Measurements from ENCODE around the gene RARG.
"Not testable (repeated sequence)": the region's sequence is repeated elsewhere in the genome, so short reads cannot be mapped to it uniquely, and the experiment has no call there.

Gene RARG

DNA sequence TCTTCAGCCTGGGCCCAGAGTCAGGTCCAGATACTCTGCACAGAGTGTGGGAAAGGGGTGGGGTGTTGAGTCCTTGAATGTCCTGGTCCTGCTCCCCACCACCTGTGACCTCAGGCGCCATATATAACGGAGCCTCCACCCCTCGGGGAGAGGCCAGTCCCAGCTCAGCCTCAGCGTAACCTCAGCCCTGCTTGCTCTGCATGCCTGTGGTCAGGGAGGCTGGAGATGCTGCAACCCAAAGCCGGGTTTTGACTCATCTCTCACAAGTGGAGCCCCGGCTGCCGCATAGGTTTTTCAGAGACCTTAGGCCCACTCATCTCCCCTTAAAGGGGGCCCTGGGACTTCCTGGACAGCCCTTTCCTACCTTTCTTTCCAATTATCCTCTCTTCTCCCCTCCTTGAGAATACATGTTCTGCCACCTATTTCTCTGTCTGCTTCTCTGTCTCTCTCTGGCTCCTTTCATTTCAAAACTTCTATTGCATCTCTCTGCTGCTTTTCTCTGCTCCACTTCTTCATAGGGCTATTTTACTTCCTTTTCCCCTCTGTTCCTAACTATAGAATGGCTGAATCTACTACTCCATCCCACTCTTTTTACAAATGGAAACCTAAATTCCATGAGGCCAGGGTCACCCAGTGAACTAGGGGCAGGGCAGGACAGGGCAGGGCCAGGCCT is 26.1 kb downstream of the RARG start:
- peak; percentile 64 for DNase-seq

DNA sequence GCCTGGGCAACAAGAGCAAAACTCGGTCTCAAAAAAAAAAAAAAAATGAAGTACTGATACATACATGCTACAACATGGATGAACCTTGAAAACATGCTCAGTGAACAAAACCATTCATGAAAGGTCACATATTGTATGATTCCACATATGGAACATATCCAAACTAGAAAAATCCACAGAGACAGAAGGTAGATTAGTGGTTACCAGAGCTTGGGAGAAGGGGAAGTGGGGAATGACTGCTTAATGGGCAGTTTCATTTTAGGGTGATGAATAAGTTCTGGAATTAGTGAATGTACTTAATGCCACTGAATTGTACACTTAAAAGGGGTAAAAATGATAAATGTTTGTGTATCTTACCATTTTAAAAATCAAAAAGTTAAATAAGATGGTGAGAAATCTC is 27.7 kb downstream of the RARG start:
- no peak for DNase-seq

DNA sequence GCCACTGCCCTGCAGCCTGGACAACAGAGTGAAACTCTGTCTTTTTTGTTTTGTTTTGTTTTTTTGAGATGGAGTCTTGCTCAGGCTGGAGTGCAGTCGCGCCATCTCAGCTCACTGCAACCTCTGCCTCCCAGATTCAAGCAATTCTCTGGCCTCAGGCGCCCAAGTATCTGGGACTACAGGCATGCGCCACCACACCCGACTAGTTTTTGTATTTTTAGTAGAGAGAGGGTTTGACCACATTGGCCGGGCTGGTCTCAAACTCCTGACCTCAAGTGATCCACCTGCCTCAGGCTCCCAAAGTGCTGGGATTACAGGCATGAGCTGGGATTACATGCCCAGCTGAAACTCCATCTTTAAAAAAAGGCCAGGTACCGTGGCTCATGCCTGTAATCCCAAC is 29.7 kb downstream of the RARG start:
- DNase-seq, result not testable (repeated sequence)

DNA sequence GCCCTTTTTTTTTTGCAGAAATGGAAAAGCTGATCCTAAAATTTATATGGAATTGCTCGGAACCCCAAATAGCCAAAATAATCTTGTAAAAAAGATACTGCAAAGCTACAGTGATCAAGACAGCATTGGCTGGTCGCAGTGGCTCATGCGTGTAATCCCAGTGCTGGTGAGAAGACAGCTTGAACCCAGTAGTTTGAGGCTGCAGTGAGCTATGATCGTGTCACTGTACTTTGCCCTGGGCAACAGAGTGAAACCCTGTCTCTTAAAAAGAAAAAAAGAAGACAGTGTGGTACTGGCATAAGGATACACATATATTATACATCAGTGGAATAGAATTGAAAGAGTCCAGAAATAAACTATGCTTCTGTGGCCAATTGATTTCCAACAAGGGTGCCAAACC is 30.4 kb downstream of the RARG start:
- no peak for DNase-seq

DNA sequence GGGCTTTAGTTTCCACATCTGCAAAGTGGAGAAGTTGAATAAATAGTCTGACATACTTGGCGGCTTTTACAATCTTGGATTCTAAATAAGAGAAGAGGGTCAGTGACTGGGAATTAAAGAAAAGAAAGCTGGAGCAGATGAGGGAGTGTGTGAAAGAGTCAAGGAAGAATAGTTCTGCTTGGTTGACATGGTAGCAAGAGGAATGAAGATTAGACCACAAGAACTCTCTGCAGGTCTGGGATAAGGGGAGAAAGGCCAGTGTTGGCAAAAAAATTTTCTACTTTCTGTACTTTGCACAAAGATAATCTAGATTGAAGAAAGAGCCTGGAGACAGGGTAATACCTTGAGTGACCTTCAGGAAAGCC is 30.9 kb downstream of the RARG start:
- DNase-seq, result no peak

DNA sequence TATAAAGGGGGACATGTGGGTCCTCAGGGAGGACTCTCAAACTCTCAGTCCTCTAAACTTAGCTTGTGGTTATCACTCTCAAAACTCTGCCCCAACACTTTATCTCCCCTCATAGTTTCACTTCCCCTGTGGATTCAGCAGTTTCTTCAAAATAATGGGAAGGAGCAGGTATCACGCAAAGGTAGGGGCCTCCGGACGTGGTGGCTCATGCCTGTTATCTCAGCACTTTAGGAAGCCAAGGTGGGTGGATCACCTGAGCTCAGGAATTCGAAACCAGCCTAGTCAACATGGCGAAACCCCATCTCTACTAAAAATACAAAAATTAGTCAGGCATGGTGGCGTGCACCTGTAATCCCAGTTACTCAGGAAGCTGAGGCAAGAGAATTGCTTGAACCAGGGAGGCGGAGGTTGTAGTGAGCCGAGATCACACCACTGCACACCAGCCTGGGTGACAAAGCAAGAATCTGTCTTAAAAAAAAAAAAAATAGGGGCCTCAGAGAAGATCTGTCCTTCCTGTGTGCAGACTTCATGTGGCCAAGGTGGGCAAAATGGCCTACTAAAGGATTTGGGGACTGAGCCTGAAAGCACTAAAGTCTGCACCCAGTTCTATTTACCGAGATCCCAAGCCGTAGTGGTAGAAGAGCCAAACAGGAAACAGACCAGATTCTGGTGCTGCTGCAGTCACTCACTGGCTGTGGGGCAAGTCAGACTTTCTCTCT is 31.4 kb downstream of the RARG start:
- no peak for DNase-seq

DNA sequence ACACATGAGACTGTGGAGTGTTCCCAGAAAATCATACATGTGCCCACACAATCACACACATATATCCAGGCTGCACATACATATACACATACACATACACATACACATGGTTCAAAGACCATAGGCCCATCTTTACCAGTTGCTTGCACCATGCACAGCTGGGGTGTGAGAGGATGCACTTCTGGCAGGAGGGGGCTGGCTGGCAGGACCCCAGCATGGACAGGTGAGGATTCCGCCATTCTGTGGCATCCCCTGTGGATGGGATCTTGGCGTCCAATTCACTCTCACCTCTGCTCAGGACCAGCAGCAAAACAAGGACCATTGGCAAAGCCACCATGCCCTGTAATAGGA is 31.9 kb downstream of the RARG start:
- DNase-seq, result no peak

DNA sequence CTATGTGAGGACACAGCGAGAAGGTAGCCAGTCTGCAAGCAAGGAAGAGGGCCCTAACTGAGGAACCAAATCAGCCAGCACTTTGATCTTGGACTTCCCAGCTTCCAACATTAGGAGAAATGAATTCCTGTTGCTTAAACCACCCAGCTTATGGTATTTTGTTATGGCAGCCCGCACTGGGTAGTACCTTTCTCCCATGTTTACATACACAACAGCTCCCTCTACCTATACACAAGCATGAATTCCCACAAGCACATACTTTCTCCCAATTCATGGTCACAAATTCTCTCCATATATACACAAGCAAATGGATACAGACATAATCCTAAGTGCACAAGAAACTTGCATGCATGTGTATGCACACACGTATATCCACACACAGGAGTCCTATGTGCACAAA is 32.3 kb downstream of the RARG start:
- DNase-seq, result no peak

DNA sequence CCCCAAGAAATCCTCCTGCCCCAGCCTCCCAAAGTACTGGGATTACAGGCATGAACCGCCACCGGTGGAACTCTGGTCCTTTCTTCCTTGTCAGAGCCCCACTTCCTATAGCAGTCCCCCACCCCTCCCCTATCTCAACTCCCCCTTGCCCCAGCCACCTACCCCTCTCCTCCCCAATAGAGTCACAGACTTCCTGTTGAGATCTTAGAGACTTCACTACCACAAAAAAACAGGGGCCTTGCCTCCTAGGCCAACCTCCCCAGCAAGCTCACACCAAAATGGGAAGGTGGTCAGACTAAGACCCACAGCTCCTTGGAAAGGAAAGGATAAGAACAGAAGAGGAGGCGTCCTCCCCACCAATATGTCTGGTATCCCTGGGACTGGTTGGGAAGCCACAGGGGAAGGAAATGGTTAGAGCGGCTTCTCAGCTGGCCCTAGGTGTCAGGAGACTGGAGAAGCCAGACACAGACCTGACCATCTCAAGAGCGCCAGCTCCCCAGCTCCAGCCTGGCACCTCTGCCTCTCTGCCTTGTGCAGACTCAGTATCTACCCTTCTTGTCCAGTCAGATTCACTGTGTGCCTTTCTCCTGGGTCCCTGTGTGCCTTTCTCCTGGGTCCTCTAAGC is 33.4 kb downstream of the RARG start:
- DNase-seq, result no peak

DNA sequence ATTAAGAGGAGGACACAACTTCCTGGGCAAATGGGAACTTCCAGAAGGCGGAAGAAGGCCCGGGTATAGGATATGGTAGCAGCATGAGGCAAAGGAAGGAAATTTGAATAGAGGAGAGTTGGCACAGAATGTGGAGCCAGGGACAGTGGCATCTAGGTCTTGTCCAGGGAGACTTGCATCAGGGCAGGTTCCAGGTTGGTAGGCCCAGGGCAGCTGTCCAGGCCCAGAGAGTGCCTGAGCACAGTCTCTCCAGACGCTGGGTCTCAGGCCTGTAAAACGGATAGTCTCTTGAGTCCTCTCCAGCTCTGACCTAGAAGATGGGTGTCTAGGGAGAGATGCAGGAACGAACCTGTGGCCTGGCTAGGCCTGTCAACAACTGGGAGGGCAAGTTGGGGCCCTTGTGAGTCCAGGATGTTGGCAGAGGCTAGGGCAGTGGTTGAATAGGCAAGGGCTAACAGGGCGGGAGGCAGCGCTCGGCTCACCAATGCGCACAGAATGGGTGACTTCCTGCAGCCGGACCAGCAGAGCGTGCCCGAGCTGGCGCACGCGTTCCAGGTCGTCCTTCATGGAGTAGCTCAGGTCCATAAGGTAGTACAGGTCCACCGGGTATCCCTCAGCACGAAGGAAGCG is 34.9 kb downstream of the RARG start:
- no peak for DNase-seq

DNA sequence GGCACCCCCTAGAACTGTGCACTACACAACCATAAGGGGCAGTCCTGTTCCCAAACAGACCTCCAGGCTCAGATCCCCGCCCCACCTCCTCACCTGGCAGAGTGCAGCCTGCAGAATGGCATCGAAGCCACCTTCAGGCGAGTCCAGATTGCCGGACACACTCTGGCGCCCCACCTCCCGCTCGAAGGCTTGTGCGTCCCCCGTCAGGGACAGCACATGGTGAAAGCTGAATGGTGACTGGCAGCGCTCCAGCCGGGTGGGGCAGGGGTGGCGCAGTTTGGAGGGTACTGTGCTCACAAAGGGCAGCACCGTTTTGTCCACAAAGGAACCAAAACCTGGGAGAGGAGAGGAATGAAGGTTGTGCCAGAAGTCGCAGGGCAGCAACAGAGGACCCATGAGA is 35.5 kb downstream of the RARG start:
- no peak for DNase-seq

DNA sequence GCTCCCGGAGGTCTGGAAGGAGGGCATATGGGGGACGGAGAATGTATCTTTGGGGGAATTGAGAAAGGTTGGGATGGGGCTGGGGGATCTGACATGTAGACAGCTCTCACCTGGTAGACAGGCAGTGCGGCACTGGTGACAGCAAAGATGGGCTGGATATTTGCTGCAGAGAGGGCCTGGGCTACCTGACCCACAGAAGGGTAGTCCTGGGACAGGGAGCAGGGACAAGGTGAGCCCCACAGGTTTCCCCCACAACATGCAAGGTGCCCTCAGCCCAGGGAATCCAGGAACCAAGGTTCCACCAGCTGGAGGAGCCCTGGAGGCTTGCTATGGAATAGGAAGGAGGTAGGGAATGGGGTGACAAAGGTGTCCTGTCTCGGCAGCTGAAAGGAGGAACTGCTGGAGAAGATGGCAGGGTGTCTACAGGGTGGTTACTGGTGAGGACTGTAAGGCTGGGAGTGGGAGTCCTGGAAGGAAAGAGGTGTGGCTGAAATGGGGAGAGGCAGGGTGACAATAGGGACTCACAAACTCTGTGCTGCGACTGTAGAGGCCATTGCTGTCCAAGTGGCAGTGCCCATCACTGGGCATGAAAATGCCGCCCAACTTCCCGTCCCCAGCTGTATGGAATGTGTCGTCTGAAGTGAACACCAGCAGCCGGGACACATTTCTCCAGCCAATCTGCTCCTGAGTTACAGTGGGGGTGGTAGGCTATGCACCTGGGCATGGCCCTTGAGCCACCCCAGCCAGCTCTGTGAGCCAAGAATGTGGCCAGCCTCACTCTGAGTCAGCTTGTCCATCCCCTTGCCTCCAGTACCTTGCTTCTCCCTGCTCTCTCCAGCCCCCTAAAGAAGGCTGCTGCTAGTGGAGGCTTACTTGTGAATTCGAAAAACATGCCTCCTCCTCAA is 36.2 kb downstream of the RARG start:
- DNase-seq, result no peak

DNA sequence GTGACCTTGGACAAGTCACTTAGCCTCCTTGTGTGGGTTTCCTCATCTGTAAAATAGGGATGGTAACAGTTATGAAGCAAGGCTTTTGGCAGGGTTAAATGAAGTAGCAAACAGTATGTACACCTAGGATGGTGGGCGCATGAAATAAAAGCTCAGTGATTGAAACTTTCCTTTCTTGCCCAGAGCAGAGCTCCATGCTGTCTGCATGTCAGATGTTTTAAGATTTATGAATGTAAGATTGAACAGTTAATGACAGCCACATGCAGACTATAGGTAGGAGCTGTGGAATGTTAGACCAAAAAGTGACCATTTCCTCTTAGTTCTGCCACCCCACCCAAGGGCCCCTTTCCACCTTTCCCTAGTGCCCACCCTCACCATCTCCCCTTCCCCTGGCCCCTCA is 37.0 kb downstream of the RARG start:
- DNase-seq, result no peak

DNA sequence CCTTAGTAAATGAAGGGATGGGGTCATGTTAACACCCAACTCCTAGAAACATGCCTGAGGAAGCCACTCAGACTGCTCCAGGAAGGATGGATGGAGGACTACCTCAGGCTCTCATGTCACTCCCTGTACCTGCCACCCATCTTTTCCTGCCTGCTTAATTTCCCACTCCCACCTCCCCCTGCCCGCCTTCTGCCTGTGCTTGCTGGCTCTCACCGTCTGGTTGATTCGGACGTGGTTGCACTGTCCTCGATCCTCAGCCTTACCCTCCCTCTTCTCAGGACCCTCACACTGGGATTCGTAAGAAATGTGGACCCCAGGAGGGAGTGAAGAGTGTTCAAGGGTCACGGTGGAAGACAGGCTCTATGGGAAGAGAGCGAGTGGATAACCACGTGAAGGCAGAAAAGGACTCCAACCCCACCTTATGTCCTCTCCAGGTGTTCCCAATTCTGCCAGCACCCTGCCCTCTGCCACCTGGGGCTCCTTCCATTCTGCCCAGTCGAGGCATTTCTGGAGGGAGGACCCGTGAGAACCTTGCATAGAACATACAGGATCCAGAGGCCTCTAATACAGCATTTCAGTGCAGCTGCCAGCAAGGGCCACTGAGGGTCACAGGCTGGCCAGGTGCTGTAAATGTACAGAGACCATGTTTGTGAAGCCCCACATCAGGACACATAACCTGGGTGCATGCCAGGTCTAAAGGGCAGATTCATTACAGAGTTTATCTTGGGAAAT is 37.9 kb downstream of the RARG start:
- no peak for DNase-seq

DNA sequence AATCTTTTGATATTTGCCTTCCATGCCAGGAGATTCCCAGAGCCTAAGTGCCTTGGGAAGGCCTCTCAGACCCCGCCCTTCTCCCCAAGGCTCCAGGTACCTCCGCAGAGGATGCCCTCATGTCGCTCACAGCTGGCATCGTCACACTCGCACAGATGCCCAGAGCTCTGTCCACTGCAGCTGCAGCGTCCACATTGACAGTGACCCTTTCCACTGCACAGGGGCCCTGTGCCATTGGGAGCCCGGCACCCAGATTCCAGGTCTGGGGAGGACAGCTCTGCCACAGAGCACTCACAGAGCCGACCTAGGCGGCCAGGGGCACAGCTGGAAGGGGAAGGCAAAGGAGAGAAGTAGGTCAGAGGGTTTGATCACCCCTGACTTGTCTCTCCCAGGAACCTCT is 39.0 kb downstream of the RARG start:
- no peak for DNase-seq

DNA sequence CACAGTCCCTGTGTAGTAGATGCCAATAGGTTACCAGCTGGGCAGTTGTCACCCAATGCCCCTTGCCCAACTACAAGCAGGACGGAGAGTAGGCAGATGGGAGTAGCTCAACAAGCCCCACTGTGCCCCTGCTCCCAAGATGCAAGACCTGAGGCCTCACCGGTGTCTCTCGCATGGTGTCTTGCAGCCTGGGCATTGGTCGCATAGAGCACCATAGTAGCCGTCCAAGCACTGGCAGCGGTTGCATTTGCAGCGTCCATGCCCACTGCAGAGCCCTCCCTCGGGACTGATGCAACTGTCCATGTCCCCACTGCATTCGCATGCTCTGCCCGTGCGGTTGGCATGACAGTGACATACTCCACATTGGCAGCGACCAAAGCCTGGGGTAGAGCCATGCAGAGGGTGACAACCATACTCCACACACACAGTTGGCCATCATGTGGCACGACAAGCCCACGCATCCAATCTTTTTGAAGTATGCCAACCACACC is 39.4 kb downstream of the RARG start:
- DNase-seq, result no peak

DNA sequence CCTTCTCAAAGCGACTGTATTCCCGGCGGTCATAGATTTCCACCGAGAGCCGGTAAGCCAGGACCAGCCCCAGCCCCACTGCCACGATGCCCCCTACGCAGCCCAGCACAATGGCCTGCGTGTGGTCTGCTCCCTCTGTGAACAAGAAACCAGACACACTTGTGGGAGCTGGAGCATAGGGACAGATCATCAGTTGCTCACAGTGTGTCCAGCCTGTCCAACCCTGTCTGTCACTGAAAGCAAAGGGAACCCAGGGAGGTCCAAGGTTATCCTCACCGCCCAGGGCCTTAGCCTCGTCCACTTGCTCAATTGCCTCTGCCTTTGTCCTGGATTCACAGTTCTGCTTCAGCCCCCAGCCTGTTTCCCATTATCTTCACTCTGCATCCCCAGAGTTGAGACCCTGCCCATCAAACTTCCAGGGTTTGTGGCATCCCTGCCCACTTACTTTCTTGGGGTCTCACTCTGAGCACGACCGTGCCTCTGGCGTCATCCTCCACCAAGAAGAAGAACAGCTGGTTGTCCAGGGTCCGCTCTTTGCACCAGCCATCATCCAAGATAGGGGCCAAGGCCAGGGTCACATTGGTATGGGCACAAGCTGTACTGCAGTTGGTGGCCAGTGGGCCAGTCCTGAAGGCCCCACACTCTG is 40.0 kb downstream of the RARG start:
- DNase-seq, result no peak

DNA sequence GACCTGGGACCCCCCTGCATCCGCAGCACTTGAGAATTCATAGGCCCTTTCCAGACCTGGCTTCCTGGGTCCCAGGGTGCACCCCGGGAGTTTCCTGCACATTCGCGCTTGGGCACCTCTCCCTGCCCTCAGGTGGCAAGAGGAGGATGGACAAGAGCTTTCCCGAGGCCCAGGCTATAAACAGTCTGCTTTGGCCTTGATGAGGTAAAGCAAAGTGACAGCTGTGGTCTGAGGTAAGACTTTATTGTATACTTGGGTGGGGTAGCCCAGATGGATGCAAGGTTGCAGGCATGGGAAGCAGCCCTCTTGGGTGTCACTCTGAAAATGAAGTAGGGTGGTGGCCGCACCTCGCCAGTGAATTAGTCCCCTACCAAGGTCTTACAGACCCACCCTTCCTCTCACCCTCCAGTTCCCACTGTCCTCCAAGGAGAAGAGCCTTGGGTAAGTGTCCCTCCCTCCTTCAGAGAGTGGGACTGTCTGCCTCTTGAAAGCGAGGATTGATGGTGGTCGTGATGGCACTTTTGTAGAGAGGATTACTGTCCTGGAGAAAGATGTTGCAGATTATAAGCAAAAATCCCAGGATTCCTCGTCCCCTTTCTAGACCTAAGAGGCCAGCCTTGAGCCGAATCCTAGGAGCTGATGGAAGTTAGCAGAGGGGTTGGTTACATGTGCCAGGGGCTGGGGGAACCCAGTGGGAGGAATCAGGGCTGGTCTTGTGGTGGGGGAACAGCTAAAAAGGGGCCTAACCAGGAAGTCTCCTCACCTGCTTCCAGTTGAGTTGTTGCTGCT is 40.7 kb downstream of the RARG start:
- DNase-seq, result no peak

DNA sequence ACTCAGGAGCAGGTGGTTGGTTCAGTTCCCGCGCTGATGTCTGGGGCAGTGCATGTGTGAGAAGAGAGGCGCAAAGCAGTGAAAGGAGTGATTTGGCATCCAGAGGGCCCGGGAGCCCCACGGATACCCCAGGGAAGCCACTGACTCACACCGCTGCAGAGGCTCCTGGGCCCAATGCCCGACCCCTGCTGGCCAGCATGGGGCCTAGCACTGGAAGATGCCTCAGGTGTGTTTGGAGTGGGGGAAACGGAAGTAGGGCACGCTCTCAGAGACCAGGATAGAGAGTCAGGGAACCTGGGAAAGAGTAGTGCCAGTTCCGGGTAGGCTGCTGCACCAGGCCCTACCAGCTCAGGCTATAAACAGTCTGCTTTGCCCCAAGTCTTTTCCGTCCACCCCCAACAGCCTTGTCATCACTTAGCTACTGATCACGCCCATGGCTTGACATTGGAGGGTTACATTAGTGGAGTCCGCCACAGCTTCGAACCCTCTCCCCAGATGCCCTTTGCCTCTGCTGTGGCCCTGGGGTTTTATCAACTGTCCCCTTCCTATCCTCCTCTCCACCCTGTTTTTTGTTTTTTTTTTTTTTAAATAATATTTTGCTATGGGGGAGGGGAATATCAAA is 41.8 kb downstream of the RARG start:
- peak; percentile 36 for DNase-seq
